IPS-15b (cell line): ENCODE measurements around the gene CWC15.
"Not testable (repeated sequence)": the region's sequence is repeated elsewhere in the genome, so short reads cannot be mapped to it uniquely, and the experiment has no call there.

Source experiments
- H3K27me3 ChIP-seq: one replicate; pipeline ENCODE4 v1.6.1; 2013; ENCODE audit warnings: low read length; ENCODE audit not compliant: control insufficient read depth, insufficient read depth
- H3K36me3 ChIP-seq: one replicate; pipeline ENCODE4 v1.6.1; 2013; ENCODE audit warnings: low read length; ENCODE audit not compliant: control insufficient read depth, insufficient read depth
- H3K4me1 ChIP-seq: one replicate; pipeline ENCODE4 v1.6.1; 2013; ENCODE audit warnings: mild to moderate bottlenecking, low read length; ENCODE audit not compliant: control insufficient read depth, insufficient read depth
- H3K4me3 ChIP-seq: one replicate; pipeline ENCODE4 v1.5.1; 2013; ENCODE audit warnings: low read depth, low read length
- H3K9ac ChIP-seq: one replicate; pipeline ENCODE4 v1.6.1; 2013; ENCODE audit warnings: low read depth, mild to moderate bottlenecking, low read length
- H3K9me3 ChIP-seq: one replicate; pipeline ENCODE4 v1.6.1; 2013; ENCODE audit warnings: mild to moderate bottlenecking, low read length; ENCODE audit not compliant: control insufficient read depth, insufficient read depth

Gene CWC15

DNA sequence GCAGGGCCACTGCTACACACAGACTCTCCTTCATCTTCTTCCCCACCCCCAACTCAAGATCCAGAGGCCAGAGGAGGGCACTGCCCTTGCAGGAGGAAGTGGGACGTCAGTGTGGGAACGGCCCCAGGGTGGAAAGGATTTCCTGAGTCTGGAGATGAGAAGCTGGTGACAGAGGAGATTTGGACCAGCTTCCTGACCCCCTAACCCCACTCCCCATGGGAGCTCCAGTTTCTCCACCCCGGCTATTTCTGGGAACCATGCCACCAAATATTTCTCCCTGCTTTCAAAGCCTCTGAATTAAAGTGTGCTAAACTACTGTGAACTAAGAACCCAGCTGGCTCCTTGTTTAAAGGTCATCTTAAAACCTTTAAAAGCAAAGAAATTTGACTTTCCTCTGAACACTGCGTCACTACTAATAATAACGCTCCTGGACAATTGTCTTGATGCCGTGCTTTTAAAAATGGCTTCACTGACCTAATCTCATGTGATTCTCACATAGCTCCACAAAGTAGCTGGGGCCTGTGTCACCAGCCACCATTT lies 46.6 kb downstream of the CWC15 start:
- H3K4me1 ChIP-seq, result peaks cover 2% of the 10 kb centered on the region
- no peak overlapping the region for H3K9ac ChIP-seq
- H3K36me3 ChIP-seq, result no peaks in the 10 kb centered on the region
- H3K9me3 ChIP-seq, result no peaks in the 10 kb centered on the region
- no peak overlapping the region for H3K4me3 ChIP-seq
- no peaks in the 10 kb centered on the region for H3K27me3 ChIP-seq

- Histone ChIP-seq H3K4me3 (no peak overlapping the region), H3K27me3 (no peaks in the 10 kb centered on the region), H3K4me1 (peaks cover 2% of the 10 kb centered on the region), H3K9ac (no peak overlapping the region), H3K36me3 (no peaks in the 10 kb centered on the region), H3K9me3 (no peaks in the 10 kb centered on the region)
Observed at GRCh38 chr11:94926271-94926625, 47.1 kb downstream of the CWC15 start.

DNA sequence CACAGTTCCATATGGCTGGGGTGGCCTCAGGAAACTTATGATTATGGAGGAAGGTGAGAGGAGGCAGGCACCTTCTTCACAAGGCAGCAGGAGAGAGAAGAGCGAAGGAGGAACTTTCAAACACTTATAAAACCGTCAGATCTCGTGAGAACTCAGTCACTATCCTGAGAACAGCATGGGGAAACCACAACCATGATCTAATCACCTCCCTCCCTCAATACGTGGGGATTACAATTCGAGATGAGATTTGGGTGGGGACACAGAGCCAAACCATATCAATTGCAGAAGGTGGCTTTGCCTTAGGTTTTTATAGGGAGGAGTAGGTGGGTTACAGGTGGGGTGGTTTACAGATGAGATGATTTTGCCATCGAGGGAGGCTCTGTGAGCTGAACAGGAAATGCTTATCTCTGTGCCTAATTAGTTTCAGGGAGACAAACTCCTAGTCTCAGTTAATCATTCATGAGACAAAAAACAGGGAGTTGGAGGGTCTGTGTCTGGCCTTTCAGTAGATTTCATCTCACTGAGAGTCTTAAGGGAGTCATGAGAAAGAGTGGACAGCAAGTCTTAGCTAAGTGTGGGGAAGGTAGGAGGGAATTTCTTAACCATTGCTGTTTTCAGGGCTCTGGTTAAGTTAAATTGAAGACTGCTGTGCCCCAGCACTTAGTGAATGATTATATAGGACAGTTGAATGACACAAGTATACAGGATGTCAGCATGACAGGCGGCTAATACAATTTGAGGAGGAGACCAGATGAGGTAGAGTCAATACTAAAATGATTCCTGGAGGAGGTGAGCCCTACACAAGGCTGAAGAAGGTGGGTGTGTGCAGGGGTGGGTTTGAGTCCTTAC lies 47.7 kb downstream of the CWC15 start:
- Histone ChIP-seq H3K36me3 (no peaks in the 10 kb centered on the region), H3K9ac (no peak overlapping the region), H3K4me1 (peaks cover 2% of the 10 kb centered on the region), H3K27me3 (no peaks in the 10 kb centered on the region), H3K4me3 (no peak overlapping the region), H3K9me3 (no peaks in the 10 kb centered on the region)

GRCh38 chr11:94924612-94925011 lies 48.7 kb downstream of the CWC15 start:
- Histone ChIP-seq H3K27me3 (no peaks in the 10 kb centered on the region), H3K4me1 (peaks cover 2% of the 10 kb centered on the region), H3K4me3 (no peak overlapping the region), H3K36me3 (no peaks in the 10 kb centered on the region), H3K9me3 (no peaks in the 10 kb centered on the region), H3K9ac (no peak overlapping the region)

GRCh38 chr11:94924171-94924572 lies 49.2 kb downstream of the CWC15 start:
- no peaks in the 10 kb centered on the region for H3K9me3 ChIP-seq
- H3K4me3 ChIP-seq, result no peak overlapping the region
- no peak overlapping the region for H3K9ac ChIP-seq
- H3K36me3 ChIP-seq, result no peaks in the 10 kb centered on the region
- peaks cover 2% of the 10 kb centered on the region for H3K4me1 ChIP-seq
- H3K27me3 ChIP-seq, result no peaks in the 10 kb centered on the region

GRCh38 chr11:94923004-94923334 lies 50.4 kb downstream of the CWC15 start:
- H3K4me1 ChIP-seq, result peaks cover 2% of the 10 kb centered on the region
- no peak overlapping the region for H3K9ac ChIP-seq
- H3K27me3 ChIP-seq, result no peaks in the 10 kb centered on the region
- H3K36me3 ChIP-seq, result no peaks in the 10 kb centered on the region
- no peak overlapping the region for H3K4me3 ChIP-seq
- no peaks in the 10 kb centered on the region for H3K9me3 ChIP-seq

- Histone ChIP-seq H3K27me3 (no peaks in the 10 kb centered on the region), H3K4me3 (no peak overlapping the region), H3K9me3 (no peaks in the 10 kb centered on the region), H3K4me1 (peaks cover 2% of the 10 kb centered on the region), H3K36me3 (no peaks in the 10 kb centered on the region), H3K9ac (no peak overlapping the region)
Observed at GRCh38 chr11:94922321-94923003, 50.9 kb downstream of the CWC15 start.

GRCh38 chr11:94920311-94920710 lies 53.0 kb downstream of the CWC15 start:
- H3K4me1 ChIP-seq, result no peaks in the 10 kb centered on the region
- H3K27me3 ChIP-seq, result no peaks in the 10 kb centered on the region
- H3K9ac ChIP-seq, result no peak overlapping the region
- no peaks in the 10 kb centered on the region for H3K36me3 ChIP-seq
- H3K9me3 ChIP-seq, result no peaks in the 10 kb centered on the region
- H3K4me3 ChIP-seq, result no peak overlapping the region

- H3K27me3 ChIP-seq, H3K9ac ChIP-seq, H3K9me3 ChIP-seq, H3K4me1 ChIP-seq, H3K36me3 ChIP-seq, H3K4me3 ChIP-seq: not testable (repeated sequence)
Observed at GRCh38 chr11:94913718-94914394, 59.5 kb downstream of the CWC15 start.

DNA sequence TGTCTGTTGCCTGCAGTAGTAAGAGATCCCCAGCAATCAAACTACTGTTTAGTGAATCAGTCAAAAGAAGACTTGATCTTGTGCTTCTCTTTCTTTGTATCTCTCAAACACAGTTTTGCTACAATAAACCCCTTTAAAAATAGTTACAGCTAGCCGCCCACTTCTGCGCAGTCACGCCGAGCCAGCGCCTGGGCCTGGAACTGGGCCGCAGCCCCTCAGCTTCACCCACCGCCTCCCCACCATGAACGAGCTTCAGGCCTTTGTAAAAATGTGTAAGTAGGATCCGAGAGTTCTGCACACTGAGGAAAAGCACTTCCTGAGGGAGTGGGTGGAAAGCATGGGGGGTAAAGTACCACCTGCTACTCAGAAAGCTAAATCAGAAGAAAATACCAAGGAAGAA lies 60.5 kb downstream of the CWC15 start:
- H3K9me3 ChIP-seq, result no peaks in the 10 kb centered on the region

More for the DNA sequence above, 60.5 kb downstream of the CWC15 start:
- H3K36me3 ChIP-seq, result no peaks in the 10 kb centered on the region
- H3K9ac ChIP-seq, result no peak overlapping the region
- no peaks in the 10 kb centered on the region for H3K27me3 ChIP-seq
- H3K4me3 ChIP-seq, result no peak overlapping the region
- no peaks in the 10 kb centered on the region for H3K4me1 ChIP-seq
